ENCODE data around the gene PPP1CC.

Gene PPP1CC

DNA sequence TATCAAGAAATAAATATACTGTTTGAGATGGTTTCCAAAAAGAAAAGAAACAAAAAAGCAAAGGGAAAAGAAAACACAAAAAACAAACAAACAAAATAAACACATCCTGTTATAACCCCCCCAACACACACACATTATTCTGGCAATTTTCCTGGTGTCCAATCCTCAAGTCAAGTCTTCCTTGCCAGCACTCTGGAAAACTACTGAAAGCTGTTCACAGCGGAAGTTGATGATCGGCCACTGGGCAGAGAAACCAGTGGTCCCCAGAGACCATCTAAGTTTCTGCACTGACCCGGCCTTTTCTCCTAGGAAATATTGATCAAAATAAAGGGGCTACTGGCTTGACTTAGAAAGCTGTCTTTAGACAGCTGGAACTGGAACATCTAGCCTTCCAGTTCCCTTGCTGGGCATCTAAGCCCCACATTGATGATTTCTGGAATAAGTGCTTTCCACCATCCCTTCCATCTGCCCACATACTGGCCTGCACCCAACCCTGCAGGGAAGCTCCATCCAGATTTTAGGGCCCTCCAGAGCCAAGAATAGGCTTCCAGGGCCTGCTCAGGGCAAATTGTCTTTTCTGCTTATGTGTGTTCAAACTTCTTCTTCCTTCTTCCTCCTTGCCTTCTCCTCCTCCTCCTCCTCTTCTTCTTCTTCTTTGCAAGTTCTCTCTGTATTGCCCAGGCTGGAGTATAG is 11.6 kb upstream of the PPP1CC start:
- TF ChIP-seq, protein P1, sequence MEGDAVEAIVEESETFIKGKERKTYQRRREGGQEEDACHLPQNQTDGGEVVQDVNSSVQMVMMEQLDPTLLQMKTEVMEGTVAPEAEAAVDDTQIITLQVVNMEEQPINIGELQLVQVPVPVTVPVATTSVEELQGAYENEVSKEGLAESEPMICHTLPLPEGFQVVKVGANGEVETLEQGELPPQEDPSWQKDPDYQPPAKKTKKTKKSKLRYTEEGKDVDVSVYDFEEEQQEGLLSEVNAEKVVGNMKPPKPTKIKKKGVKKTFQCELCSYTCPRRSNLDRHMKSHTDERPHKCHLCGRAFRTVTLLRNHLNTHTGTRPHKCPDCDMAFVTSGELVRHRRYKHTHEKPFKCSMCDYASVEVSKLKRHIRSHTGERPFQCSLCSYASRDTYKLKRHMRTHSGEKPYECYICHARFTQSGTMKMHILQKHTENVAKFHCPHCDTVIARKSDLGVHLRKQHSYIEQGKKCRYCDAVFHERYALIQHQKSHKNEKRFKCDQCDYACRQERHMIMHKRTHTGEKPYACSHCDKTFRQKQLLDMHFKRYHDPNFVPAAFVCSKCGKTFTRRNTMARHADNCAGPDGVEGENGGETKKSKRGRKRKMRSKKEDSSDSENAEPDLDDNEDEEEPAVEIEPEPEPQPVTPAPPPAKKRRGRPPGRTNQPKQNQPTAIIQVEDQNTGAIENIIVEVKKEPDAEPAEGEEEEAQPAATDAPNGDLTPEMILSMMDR (IDR thresholded peaks at IDR 0.05; ENCODE audit: low read depth, low read length), result no peak
- no peak for DNase-seq (ENCODE audit: extremely low read depth, low read depth)

DNA sequence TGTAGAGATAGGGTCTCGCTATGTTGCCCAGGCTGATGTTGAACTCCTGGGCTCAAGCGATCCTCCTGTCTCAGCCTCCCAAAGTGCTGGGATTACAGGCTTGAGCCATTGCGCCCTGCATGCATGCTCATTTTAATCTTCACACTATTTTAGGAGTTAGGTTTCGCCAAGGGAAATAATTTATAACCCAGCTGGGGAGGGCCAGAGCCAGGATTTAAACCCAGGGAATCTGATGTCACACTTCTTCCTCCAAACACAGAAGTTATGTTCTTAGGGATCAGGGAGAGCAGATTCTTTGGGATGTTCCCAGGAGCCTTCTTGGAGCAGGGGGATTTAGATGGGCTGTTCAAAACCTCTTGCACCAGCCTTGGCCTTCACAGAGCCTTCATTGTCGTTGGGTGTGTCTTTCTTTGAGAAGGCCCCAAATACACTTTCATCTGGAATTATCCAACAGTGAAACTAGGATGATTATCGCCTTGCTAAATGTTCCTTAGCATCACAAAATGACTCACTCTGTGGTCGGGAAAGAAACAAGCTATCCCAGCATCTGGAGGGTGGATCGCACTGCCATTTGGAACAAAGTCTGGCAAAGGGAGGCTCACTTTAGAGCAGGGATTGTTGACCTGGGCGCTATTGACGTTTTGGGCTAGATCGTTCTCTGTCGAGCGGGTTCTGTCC is 8.2 kb upstream of the PPP1CC start:
- DNase-seq (ENCODE audit: extremely low read depth, low read depth), result no peak
- TF ChIP-seq, protein P1 (IDR thresholded peaks at IDR 0.05; ENCODE audit: low read depth, low read length), result no peak

DNA sequence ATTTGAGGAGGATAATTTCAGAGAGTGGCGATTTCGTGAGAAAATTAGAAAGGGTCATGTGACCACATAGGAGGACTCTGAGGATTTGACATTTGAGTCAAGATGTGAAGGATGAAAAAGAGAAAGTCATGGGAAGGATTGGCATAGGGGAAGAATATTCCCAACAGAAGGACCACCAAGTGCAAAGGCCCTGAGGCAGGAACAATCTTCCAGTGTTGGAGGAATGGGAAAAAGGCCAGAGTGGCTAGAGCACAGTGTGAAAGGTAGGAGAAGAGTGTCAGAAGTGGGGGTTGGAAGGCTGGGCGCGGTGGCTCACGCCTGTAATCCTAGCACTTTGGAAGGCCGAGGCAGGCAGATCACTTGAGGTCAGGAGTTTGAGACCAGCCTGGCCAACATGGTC is 3.9 kb upstream of the PPP1CC start:
- TF ChIP-seq, protein P1 (IDR thresholded peaks at IDR 0.05; ENCODE audit: low read depth, low read length), result no peak
- no peak for DNase-seq (ENCODE audit: extremely low read depth, low read depth)

DNA sequence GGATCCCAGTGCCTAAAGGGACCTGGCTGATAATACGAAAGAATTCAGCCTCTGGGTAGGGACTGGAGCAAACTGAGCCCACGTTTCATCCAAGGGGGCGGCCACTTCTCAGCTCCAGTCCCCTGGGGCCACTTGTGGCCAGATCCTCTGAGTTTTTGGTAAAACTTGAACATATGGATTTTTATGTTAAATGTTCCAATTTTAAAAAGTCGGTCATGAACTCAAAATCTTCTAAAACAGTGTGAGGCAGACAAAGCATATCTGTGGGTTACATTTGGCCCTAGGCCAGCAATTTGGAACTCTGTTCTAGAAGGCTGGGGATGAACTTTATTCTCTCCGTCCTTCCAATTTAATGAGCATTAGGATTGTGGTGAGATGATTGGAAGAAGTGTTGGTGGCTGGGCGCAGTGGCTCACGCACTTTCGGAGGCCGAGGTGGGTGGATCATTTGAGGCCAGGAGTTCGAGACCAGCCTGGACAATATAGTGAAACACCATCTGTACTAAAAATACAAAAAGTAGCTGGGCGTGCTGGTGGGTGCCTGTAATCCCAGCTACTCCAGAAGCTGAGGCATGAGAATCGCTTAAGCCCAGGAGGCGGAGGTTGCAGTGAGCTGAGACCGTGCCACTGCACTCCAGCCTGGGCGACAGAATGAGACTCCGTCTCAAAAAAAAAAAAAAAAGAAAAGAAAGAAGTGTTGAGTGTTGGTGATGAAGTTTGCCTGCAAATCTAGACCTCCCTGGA is 3.0 kb upstream of the PPP1CC start:
- TF ChIP-seq, protein P1 (IDR thresholded peaks at IDR 0.05; ENCODE audit: low read depth, low read length), result no peak
- DNase-seq (ENCODE audit: extremely low read depth, low read depth), result no peak

DNA sequence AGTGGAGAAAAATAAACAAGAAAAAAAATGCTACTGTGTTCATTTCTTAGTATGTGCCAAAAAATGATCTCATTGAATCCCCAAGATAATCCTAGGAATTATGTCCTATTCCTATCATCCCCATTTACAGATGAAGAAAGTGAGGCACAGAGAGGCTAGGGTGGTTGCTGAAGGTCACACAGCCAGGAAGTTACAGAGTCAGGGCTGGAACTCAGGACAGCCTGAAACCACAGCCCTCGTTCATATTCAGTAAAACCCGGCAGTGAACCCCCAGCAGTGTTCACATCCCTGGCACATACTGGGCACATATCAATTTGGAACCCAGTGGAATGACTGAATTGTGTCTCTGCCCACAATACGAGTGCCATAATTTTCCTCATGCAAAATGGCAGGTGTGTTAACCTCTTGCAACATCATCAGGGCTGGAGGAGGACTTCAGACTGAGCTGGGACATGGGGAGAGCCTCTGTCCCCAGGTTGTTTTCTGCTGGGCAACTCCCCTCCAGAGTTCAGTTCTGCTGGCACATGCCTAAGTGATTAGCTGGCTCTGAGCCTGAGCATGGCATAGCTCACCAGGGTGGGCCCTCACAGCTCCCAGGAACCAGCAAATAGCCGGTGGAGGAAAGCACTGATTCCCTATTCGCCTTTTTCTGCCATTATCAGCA is 2.0 kb upstream of the PPP1CC start:
- no peak for DNase-seq (ENCODE audit: extremely low read depth, low read depth)

DNA sequence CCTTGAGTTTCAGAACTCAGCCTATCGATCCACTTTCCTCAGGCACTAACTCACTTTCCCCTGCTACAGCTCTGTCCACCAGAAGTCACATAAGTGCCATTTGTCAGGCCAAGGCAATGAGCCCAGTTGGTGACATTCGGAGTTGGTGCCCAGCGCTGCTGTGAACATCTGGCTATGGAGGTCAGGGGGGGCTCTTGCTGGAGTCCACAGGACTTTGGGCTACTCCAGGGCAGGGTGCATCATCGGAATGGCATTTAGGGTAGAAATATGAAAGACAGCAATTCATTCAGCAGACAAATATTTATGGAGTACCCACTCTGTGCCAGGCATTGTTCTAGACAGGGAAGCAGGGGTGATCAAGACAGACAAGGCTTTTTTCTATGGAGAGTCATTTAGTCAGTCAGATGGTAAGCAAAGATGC is 1.5 kb upstream of the PPP1CC start:
- TF ChIP-seq, protein P1 (IDR thresholded peaks at IDR 0.05; ENCODE audit: low read depth, low read length), result no peak
- DNase-seq (ENCODE audit: extremely low read depth, low read depth), result no peak

More for the DNA sequence above, 2.0 kb upstream of the PPP1CC start:
- TF ChIP-seq, protein P1 (IDR thresholded peaks at IDR 0.05; ENCODE audit: low read depth, low read length), result no peak
